DMS153 treated with DMSO at 0.1 percent for 48 hours (cell line): ENCODE measurements around the gene ZSCAN10.
"Not testable (repeated sequence)": the region's sequence is repeated elsewhere in the genome, so short reads cannot be mapped to it uniquely, and the experiment has no call there.

Experiments used
- DNase-seq: peaks from one replicate; lab custom pipeline; 2025; ENCODE audit not compliant: unreplicated experiment; lab: John Stamatoyannopoulos, UW

ZSCAN10 gene

GRCh38 chr16:3065069-3065741 is 33.9 kb downstream of the ZSCAN10 start, which contains the start of gene IL32:
IL32 (plus strand) TSS chr16:3065640; CDS start chr16:3065812, 172 bp downstream.
- DNase-seq: no peak

DNA sequence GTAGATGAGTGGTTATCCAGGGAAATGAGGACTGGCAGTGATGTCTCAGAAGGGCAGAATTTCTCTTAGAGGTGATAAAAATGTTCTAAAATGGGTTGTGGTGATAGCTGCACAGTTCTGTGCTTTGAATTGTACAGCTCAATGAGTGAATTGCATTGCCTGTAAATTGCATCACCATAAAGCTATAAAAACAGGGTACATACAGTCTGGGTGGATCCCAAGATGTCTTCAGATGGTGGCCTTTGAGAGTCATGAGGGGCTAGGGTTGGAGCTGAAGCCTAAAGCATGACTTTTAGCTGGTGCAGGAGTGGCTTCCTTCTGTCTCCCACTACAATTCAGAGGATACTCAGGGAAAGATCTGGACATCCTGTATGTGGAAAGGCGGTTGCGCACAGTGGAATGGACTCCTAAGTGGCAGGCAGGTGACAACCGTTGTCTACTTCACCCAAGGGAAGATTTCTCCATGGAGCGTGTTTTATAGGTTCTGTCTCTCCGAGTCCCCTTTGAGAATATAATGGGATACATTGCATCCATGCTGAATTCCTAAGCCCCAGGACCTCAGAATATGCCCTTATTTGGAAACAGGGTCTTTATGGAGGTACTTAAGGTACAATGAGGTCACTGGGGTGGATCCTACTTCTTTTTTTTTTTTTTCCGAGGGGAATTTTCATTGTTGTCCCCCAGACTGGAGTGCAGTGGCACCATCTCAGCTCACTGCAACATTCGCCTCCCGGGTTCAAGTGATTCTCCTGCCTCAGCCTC is 35.3 kb downstream of the ZSCAN10 start:
- DNase-seq: no peak

GRCh38 chr16:3062553-3062952 is 36.5 kb downstream of the ZSCAN10 start:
- no peak for DNase-seq

GRCh38 chr16:3060339-3061127 is 38.6 kb downstream of the ZSCAN10 start:
- no peak for DNase-seq

GRCh38 chr16:3059723-3060242 is 39.3 kb downstream of the ZSCAN10 start:
- DNase-seq: no peak

DNA sequence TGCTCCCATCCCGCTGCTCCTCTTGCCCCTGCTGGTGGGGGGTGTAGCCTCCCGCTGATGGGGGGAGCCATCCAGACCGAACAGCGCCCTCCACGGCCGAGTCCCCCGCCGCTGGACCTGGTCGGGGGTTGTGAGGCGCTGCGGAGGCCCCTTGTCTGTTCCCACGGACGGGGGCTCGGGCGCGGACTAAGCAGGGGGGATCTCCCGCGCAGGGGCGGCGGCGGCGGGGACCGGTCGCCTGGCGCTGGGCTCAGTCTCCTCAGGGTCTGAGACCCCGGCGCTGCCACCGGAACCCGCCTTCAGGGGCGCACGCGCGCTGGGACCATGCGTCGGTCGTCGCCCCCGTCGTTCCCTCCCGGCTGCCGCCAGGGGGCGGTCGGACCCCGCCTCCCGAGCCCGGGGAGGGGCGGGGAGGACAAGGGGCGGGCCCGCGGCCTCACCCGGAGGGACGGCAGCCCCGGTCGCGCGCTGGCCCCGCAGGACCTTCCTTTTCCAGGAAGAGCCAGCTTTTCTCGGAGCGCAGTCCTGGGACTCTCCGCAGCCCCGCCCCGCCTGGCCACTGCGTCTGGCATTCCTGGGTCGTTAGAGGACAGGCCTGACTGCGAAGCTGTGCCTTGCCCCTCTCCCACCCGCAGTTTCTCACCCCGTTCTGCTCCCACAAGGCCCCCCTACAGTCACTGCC is 39.9 kb downstream of the ZSCAN10 start:
- peak; percentile 62 for DNase-seq

GRCh38 chr16:3058139-3059030 is 40.7 kb downstream of the ZSCAN10 start:
- no peak for DNase-seq

GRCh38 chr16:3057181-3058138 is 41.6 kb downstream of the ZSCAN10 start:
- DNase-seq: no peak

- no peak for DNase-seq
Observed at GRCh38 chr16:3056336-3057180, 42.5 kb downstream of the ZSCAN10 start.

DNA sequence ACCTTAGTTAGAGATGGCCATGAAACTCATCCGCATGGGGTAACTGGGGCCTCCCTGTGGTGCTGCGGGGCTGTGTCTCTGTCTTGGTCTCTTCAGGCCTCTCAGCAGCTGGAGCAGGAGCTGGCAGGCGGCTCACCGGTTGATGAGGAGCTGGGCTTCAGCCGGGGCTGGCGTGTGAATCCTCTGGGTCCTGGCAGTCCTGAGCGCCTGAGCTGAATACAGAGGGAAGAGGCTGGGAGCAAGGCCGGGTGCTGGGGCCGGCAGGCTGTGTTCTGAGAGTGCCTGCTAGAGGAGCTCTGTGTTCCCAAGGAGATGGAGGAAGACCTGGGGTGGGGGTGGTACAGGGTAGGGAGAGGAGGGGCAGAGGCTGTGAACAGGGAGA is 43.4 kb downstream of the ZSCAN10 start:
- DNase-seq: not testable (repeated sequence)

GRCh38 chr16:3054965-3055733 is 43.9 kb downstream of the ZSCAN10 start:
- DNase-seq: no peak

GRCh38 chr16:3053330-3053710 is 45.8 kb downstream of the ZSCAN10 start:
- DNase-seq: not testable (repeated sequence)

GRCh38 chr16:3052571-3053329 is 46.3 kb downstream of the ZSCAN10 start:
- not testable (repeated sequence) for DNase-seq

- no peak for DNase-seq
Observed at GRCh38 chr16:3051494-3051893, 47.6 kb downstream of the ZSCAN10 start.

DNA sequence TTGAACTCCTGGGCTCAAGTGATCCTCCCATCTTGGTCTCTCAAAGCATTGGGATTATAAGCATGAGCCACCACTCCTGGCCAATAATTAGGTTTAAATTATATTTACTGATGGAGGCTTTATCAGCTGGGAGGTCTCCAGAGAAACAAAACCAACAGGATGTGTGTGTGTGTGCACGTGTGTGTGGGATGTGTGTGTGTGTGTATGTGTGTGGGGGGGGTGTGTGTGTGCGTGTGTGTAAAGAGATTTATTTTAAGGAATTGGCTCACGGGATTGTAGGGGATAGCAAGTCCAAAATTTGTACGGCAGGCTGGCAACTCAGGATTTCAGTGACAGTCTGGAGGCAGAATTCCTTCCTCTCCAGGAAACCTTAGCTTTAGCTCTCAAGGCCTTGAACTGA is 48.1 kb downstream of the ZSCAN10 start:
- no peak for DNase-seq

- DNase-seq: no peak
Observed at GRCh38 chr16:3050487-3050886, 48.6 kb downstream of the ZSCAN10 start.
